GM23338 (cell line): ENCODE results near the gene SCFD2. TPM values are rescaled to one million over a fixed set of nuclear protein-coding genes. Genes with fewer than 3 reads are reported as not detected.
A peak's percentile ranks its signal among the peaks of the same experiment; 100 is the strongest.

ENCODE experiments used
- ATAC-seq: fragments of 200-7000 bp; cut with Tn5 transposase; 3 replicates; pipeline ENCODE4 v1.9.1; 2020
- DNase-seq: peaks from one replicate; pipeline ENCODE4 v3.0.0-alpha.2; 2015; ENCODE audit warnings: low spot score
- H2AFZ ChIP-seq: fragments of 200-600 bp; sonication (generic); 2 replicates; pipeline ENCODE4 v1.8.0; 2016; ENCODE audit warnings: antibody characterized with exemption, mild to moderate bottlenecking, moderate library complexity
- H3F3A ChIP-seq: fragments of 200-600 bp; sonication (generic); replicated peaks from 2 replicates; pipeline ENCODE4 v1.8.0; 2017; ENCODE audit warnings: antibody characterized with exemption, mixed run types, low read depth
- H3K27ac ChIP-seq: fragments of 200-600 bp; sonication (generic); 2 replicates; pipeline ENCODE4 v1.6.1; 2016; ENCODE audit warnings: low read depth
- H3K27me3 ChIP-seq: fragments of 200-600 bp; sonication (generic); 2 replicates; pipeline ENCODE4 v1.8.0; 2016; ENCODE audit warnings: mild to moderate bottlenecking, mixed run types, moderate library complexity; ENCODE audit not compliant: insufficient read depth
- H3K36me3 ChIP-seq: fragments of 200-600 bp; sonication (generic); 2 replicates; pipeline ENCODE4 v1.8.0; 2016; ENCODE audit warnings: mild to moderate bottlenecking; ENCODE audit not compliant: insufficient read depth
- H3K4me1 ChIP-seq: fragments of 200-600 bp; sonication (generic); 2 replicates; pipeline ENCODE4 v1.8.0; 2016; ENCODE audit warnings: mild to moderate bottlenecking, moderate library complexity; ENCODE audit not compliant: insufficient read depth
- H3K4me2 ChIP-seq: fragments of 200-600 bp; sonication (generic); 2 replicates; pipeline ENCODE4 v1.7.1; 2017; ENCODE audit warnings: mixed run types
- H3K4me3 ChIP-seq: fragments of 200-600 bp; sonication (generic); 2 replicates; pipeline ENCODE4 v1.6.1; 2016; ENCODE audit warnings: mixed run types
- H3K79me2 ChIP-seq: fragments of 200-600 bp; sonication (generic); replicated peaks from 2 replicates; pipeline ENCODE4 v1.8.0; 2017; ENCODE audit warnings: mild to moderate bottlenecking; ENCODE audit not compliant: insufficient read depth
- H3K9me2 ChIP-seq: fragments of 200-600 bp; sonication (generic); 2 replicates; pipeline ENCODE4 v1.8.0; 2017; ENCODE audit not compliant: insufficient read depth
- H4K20me1 ChIP-seq: fragments of 200-600 bp; sonication (generic); replicated peaks from 2 replicates; pipeline ENCODE4 v1.8.0; 2017; ENCODE audit warnings: mild to moderate bottlenecking; ENCODE audit not compliant: insufficient read depth
- H3K27ac Mint-ChIP-seq: 2 replicates; pipeline ENCODE4 v1.8.0; 2020; ENCODE audit warnings: inconsistent platforms, mild to moderate bottlenecking, moderate library complexity, mixed read lengths
- H3K27me3 Mint-ChIP-seq: 3 replicates; pipeline ENCODE4 v1.8.0; 2022; ENCODE audit warnings: low read depth, mild to moderate bottlenecking, moderate library complexity, mixed read lengths, inconsistent platforms; ENCODE audit not compliant: insufficient read depth, poor library complexity
- H3K36me3 Mint-ChIP-seq: 3 replicates; pipeline ENCODE4 v1.8.0; 2021; ENCODE audit warnings: low read depth, mild to moderate bottlenecking, inconsistent platforms, moderate library complexity, mixed read lengths
- H3K4me1 Mint-ChIP-seq: 3 replicates; pipeline ENCODE4 v1.8.0; 2020; ENCODE audit warnings: mild to moderate bottlenecking, inconsistent platforms, mixed read lengths
- H3K4me3 Mint-ChIP-seq: 3 replicates; pipeline ENCODE4 v1.8.0; 2021; ENCODE audit warnings: moderate library complexity, mild to moderate bottlenecking, inconsistent platforms, mixed read lengths
- H3K9me3 Mint-ChIP-seq: 3 replicates; pipeline ENCODE4 v1.8.0; 2020; ENCODE audit warnings: moderate library complexity, mild to moderate bottlenecking, inconsistent platforms, mixed read lengths
- CREB1 ChIP-seq: fragments of 250-450 bp; sonication (Bioruptor Pico); IDR thresholded peaks from 2 replicates; pipeline ENCODE4 v1.5.0; 2020; ENCODE audit warnings: low read depth, mild to moderate bottlenecking, moderate library complexity
- POLR2AphosphoS5 ChIP-seq: IDR thresholded peaks from 2 replicates; pipeline ENCODE4 v1.6.1; 2016; ENCODE audit warnings: antibody characterized with exemption, low read depth
- STAT1 ChIP-seq: IDR thresholded peaks from one replicate; pipeline ENCODE4 v1.6.1; 2016; ENCODE audit warnings: antibody characterized with exemption; ENCODE audit not compliant: unreplicated experiment
- ZNF331 ChIP-seq: fragments of 250-450 bp; sonication (Bioruptor Pico); IDR thresholded peaks from 2 replicates; pipeline ENCODE4 v1.5.0; 2020; ENCODE audit warnings: low read depth, mild to moderate bottlenecking, moderate library complexity
- ZNF462 ChIP-seq: fragments of 250-450 bp; sonication (Bioruptor Pico); IDR thresholded peaks from 2 replicates; pipeline ENCODE4 v1.5.0; 2020; ENCODE audit warnings: mild to moderate bottlenecking, moderate library complexity
- polyA plus RNA-seq: library from polyadenylated mRNA; unstranded; fragments of >200 nt; fragmentation: Nextera tagmentation; extraction: Ambion mirVana; gene quantifications from 2 replicates; pipeline ENCODE4 v1.2.1, GENCODE V29; 2016
- total RNA-seq: library from RNA; depleted of rRNA; stranded (reverse); fragments of >200 nt; shearing (Covaris generic); gene quantifications from 2 replicates; pipeline ENCODE4 v1.2.3, GENCODE V29; 2014
- TF ChIP-seq, protein P1 (sequence below), 2 experiments: fragments of 200-600 bp in 1 of 2; sonication (generic) in 1 of 2; conservative IDR thresholded peaks; 2 replicates each; pipeline versions ENCODE4 v1.5.1 to v1.6.1; 2016 to 2017; ENCODE audit warnings: antibody characterized with exemption in 2 of 2, low read depth in 2 of 2, mild to moderate bottlenecking in 2 of 2, moderate library complexity in 1 of 2
- TF ChIP-seq, protein P2 (sequence below): IDR thresholded peaks from one replicate; pipeline ENCODE4 v1.6.1; 2018; ENCODE audit warnings: antibody characterized with exemption; ENCODE audit not compliant: unreplicated experiment
- TF ChIP-seq, protein P3 (sequence below): IDR thresholded peaks from 2 replicates; pipeline ENCODE4 v1.6.1; 2016; ENCODE audit warnings: antibody characterized with exemption

The SCFD2 gene
- total and polyA plus RNA-seq, 2 experiments from 2014 or later = 5.7 to 17.5 TPM

DNA sequence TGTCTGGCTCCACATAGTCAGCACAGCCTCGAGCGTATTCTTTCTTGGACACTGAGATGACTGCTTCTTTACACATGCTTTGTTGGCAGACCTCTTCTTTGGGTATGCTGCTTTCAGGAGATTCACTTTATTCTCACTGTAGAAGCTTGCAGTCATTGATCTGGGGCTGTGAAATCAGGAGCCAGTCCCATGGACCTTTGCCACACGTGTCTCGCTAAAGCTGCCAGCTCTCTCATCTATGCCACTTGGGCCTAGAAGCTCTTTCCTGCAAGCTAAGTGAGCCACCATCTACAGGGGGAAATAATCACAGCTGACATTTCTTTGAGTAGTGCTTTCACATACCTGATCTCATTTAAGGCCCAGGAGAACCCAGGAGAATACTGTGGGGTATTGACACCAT is 498.7 kb downstream of the SCFD2 start (continued):
- TF ChIP-seq, protein P1, sequence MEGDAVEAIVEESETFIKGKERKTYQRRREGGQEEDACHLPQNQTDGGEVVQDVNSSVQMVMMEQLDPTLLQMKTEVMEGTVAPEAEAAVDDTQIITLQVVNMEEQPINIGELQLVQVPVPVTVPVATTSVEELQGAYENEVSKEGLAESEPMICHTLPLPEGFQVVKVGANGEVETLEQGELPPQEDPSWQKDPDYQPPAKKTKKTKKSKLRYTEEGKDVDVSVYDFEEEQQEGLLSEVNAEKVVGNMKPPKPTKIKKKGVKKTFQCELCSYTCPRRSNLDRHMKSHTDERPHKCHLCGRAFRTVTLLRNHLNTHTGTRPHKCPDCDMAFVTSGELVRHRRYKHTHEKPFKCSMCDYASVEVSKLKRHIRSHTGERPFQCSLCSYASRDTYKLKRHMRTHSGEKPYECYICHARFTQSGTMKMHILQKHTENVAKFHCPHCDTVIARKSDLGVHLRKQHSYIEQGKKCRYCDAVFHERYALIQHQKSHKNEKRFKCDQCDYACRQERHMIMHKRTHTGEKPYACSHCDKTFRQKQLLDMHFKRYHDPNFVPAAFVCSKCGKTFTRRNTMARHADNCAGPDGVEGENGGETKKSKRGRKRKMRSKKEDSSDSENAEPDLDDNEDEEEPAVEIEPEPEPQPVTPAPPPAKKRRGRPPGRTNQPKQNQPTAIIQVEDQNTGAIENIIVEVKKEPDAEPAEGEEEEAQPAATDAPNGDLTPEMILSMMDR (conservative IDR thresholded peaks at IDR 0.05; ENCODE audit: low read depth in 2 of 2) = no peak
- TF ChIP-seq ZNF331 (CRISPR knock-in tag) (no peak), STAT1 (no peak)
- TF ChIP-seq, protein P2, sequence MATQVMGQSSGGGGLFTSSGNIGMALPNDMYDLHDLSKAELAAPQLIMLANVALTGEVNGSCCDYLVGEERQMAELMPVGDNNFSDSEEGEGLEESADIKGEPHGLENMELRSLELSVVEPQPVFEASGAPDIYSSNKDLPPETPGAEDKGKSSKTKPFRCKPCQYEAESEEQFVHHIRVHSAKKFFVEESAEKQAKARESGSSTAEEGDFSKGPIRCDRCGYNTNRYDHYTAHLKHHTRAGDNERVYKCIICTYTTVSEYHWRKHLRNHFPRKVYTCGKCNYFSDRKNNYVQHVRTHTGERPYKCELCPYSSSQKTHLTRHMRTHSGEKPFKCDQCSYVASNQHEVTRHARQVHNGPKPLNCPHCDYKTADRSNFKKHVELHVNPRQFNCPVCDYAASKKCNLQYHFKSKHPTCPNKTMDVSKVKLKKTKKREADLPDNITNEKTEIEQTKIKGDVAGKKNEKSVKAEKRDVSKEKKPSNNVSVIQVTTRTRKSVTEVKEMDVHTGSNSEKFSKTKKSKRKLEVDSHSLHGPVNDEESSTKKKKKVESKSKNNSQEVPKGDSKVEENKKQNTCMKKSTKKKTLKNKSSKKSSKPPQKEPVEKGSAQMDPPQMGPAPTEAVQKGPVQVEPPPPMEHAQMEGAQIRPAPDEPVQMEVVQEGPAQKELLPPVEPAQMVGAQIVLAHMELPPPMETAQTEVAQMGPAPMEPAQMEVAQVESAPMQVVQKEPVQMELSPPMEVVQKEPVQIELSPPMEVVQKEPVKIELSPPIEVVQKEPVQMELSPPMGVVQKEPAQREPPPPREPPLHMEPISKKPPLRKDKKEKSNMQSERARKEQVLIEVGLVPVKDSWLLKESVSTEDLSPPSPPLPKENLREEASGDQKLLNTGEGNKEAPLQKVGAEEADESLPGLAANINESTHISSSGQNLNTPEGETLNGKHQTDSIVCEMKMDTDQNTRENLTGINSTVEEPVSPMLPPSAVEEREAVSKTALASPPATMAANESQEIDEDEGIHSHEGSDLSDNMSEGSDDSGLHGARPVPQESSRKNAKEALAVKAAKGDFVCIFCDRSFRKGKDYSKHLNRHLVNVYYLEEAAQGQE = no peak

GRCh38 chr4:52866734-52867133 is 499.1 kb downstream of the SCFD2 start:
- H4K20me1 ChIP-seq = peaks cover 27% of the 10 kb centered on the region
- H3K27me3 ChIP-seq = no peaks in the 10 kb centered on the region
- Mint-ChIP-seq H3K27me3 (peaks cover 3% of the 10 kb centered on the region), H3K36me3 (peaks cover 59% of the 10 kb centered on the region), H3K4me1 (peaks cover 68% of the 10 kb centered on the region), H3K4me3 (peak overlapping the region; percentile 91; the same call in 1 of the 3 replicates), H3K27ac (no peak overlapping the region), H3K9me3 (peaks cover 3% of the 10 kb centered on the region; the same call in 2 of the 3 replicates)
- H3F3A ChIP-seq = peaks cover 51% of the 10 kb centered on the region
- H3K36me3 ChIP-seq = peaks cover 36% of the 10 kb centered on the region
- H3K27ac ChIP-seq = peak overlapping the region; percentile 81
- ATAC-seq (no peak), DNase-seq (no peak)
- peaks cover 32% of the 10 kb centered on the region for H3K4me1 ChIP-seq
- H2AFZ ChIP-seq = no peak overlapping the region
- H3K79me2 ChIP-seq = peaks cover 35% of the 10 kb centered on the region
- H3K4me3 ChIP-seq = 0 out of 2 replicates have a peak overlapping the region, but pooled peaks have one; percentile 98
- no peaks in the 10 kb centered on the region; the same call in 1 of the 2 replicates for H3K9me2 ChIP-seq
- H3K4me2 ChIP-seq = peak overlapping the region; percentile 20; the same call in 1 of the 2 replicates
- TF ChIP-seq, protein P3, sequence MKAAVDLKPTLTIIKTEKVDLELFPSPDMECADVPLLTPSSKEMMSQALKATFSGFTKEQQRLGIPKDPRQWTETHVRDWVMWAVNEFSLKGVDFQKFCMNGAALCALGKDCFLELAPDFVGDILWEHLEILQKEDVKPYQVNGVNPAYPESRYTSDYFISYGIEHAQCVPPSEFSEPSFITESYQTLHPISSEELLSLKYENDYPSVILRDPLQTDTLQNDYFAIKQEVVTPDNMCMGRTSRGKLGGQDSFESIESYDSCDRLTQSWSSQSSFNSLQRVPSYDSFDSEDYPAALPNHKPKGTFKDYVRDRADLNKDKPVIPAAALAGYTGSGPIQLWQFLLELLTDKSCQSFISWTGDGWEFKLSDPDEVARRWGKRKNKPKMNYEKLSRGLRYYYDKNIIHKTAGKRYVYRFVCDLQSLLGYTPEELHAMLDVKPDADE = no peak
- TF ChIP-seq CREB1 (no peak), STAT1 (no peak), POLR2AphosphoS5 (no peak; the same call in 1 of the 2 replicates), ZNF462 (CRISPR knock-in tag) (no peak)
- TF ChIP-seq, protein P2 = no peak
